Endothelial cell of umbilical vein (primary cell): ENCODE data around the gene ANKS1A. TPM values are rescaled to one million over a fixed set of nuclear protein-coding genes. Genes with fewer than 3 reads are reported as not detected.

Source experiments
- BruUV-seq: library from RNA; stranded (reverse); fragments of 400-500 nt; replicated peaks from 2 replicates; lab custom pipeline; 2021; lab: Mats Ljungman, UMichigan
- CTCF ChIA-PET: fragments of 300-600, 350-600 bp; sonication (Branson Sonifier 250); formaldehyde crosslinking; loops from one replicate; lab custom pipeline; 2021; ENCODE audit warnings: antibody characterized with exemption, inconsistent platforms; lab: Charles Lee
- POLR2A ChIA-PET: fragments of 300-600, 350-600 bp; sonication (Branson Sonifier 250); formaldehyde crosslinking; loops from one replicate; lab custom pipeline; 2021; ENCODE audit warnings: antibody characterized with exemption, inconsistent platforms; lab: Charles Lee
- DNase-seq: peaks from one replicate; pipeline ENCODE4 v3.0.0-alpha.2; 2011; ENCODE audit warnings: low read depth, low spot score
- FAIRE-seq: peaks from 2 replicates; lab custom pipeline; 2011; peaks lifted over from hg19 to GRCh38; lab: Jason Lieb, UNC
- H2AFZ ChIP-seq: 2 replicates; pipeline ENCODE4 v1.6.0; 2012; ENCODE audit warnings: low read depth, low read length, control low read depth, inconsistent platforms
- H3K27ac ChIP-seq: 2 replicates; pipeline ENCODE4 v1.5.1; 2011; ENCODE audit warnings: low read depth, mild to moderate bottlenecking, control low read depth, low read length, moderate library complexity; ENCODE audit not compliant: insufficient read depth
- H3K27me3 ChIP-seq, 2 experiments: 2 replicates each; pipeline versions ENCODE4 v1.6.0 to v1.6.1; 2011; ENCODE audit warnings: low read length in 2 of 2, mixed read lengths in 1 of 2; ENCODE audit not compliant: control insufficient read depth in 2 of 2, insufficient read depth in 2 of 2
- H3K36me3 ChIP-seq, 2 experiments: 2 replicates in 1 of 2; 3 replicates in 1 of 2; pipeline ENCODE4 v1.5.1; 2011; ENCODE audit warnings: low read length in 2 of 2, mild to moderate bottlenecking in 1 of 2, moderate library complexity in 1 of 2; ENCODE audit not compliant: control insufficient read depth in 2 of 2, insufficient read depth in 2 of 2; ENCODE audit errors: extremely low read depth in 1 of 2
- H3K4me1 ChIP-seq: 3 replicates; pipeline ENCODE4 v1.5.1; 2011; ENCODE audit warnings: mild to moderate bottlenecking, low read length; ENCODE audit not compliant: control insufficient read depth, insufficient read depth; ENCODE audit errors: extremely low read depth
- H3K4me2 ChIP-seq: 2 replicates; pipeline ENCODE4 v1.6.1; 2011; ENCODE audit warnings: low read length, control low read depth, mixed read lengths; ENCODE audit not compliant: insufficient read depth
- H3K4me3 ChIP-seq, 3 experiments: fragments of 200-600 bp in 1 of 3; sonication (generic), shearing (Covaris generic) in 1 of 3; replicated peaks in 1 of 3; 2 replicates each; pipeline ENCODE4 v1.5.1; 2011 to 2016; ENCODE audit warnings: control low read depth in 3 of 3, low read length in 3 of 3, mild to moderate bottlenecking in 2 of 3, inconsistent platforms in 1 of 3, low read depth in 1 of 3, moderate library complexity in 1 of 3; ENCODE audit not compliant: insufficient read depth in 1 of 3
- H3K79me2 ChIP-seq: 2 replicates; pipeline ENCODE4 v1.6.0; 2012; ENCODE audit warnings: low read length, inconsistent platforms; ENCODE audit not compliant: control insufficient read depth, insufficient read depth
- H3K9ac ChIP-seq: replicated peaks from 2 replicates; pipeline ENCODE3; 2011; ENCODE audit warnings: low read length, control low read depth; ENCODE audit not compliant: insufficient read depth; ENCODE audit errors: extremely low read depth
- H3K9me1 ChIP-seq: replicated peaks from 3 replicates; pipeline ENCODE4 v1.6.0; 2011; ENCODE audit warnings: mild to moderate bottlenecking, low read length; ENCODE audit not compliant: control insufficient read depth, insufficient read depth; ENCODE audit errors: extremely low read depth
- H3K9me3 ChIP-seq: replicated peaks from 2 replicates; pipeline ENCODE4 v1.5.1; 2012; ENCODE audit warnings: low read length, inconsistent platforms; ENCODE audit not compliant: control insufficient read depth, insufficient read depth
- H4K20me1 ChIP-seq: replicated peaks from 2 replicates; pipeline ENCODE3; 2011; ENCODE audit warnings: mild to moderate bottlenecking, low read length; ENCODE audit not compliant: control insufficient read depth, insufficient read depth; ENCODE audit errors: extremely low read depth
- EZH2 ChIP-seq: IDR thresholded peaks from 2 replicates; pipeline ENCODE4 v1.6.1; 2012; ENCODE audit warnings: borderline replicate concordance, low read depth, mild to moderate bottlenecking, moderate library complexity, low read length, inconsistent platforms; ENCODE audit not compliant: severe bottlenecking
- FOS ChIP-seq: IDR thresholded peaks from 2 replicates; pipeline ENCODE4 v1.6.1; 2011; ENCODE audit warnings: mild to moderate bottlenecking, low read length, moderate library complexity, borderline replicate concordance; ENCODE audit not compliant: insufficient read depth
- GATA2 ChIP-seq: IDR thresholded peaks from 2 replicates; pipeline ENCODE4 v1.7.0; 2011; ENCODE audit warnings: low read depth, mild to moderate bottlenecking, moderate library complexity, mixed read lengths, low read length; ENCODE audit not compliant: insufficient read length, insufficient read depth
- JUN ChIP-seq: IDR thresholded peaks from 2 replicates; pipeline ENCODE4 v1.6.1; 2011; ENCODE audit warnings: borderline replicate concordance, low read depth; ENCODE audit not compliant: insufficient read length, insufficient read depth
- MYC ChIP-seq: IDR thresholded peaks from one replicate; pipeline ENCODE4 v1.6.1; 2011; ENCODE audit warnings: mild to moderate bottlenecking, low read depth, low read length
- POLR2A ChIP-seq: IDR thresholded peaks from 2 replicates; pipeline ENCODE4 v1.6.1; 2012; ENCODE audit warnings: low read depth, mild to moderate bottlenecking, control low read depth, low read length
- POLR2AphosphoS5 ChIP-seq: IDR thresholded peaks from 2 replicates; pipeline ENCODE4 v1.6.1; 2012; ENCODE audit warnings: low read depth, mild to moderate bottlenecking, control low read depth, low read length, moderate library complexity; ENCODE audit not compliant: insufficient read depth
- dilution Hi-C: fragments of 300-500 bp; cut with MboI; formaldehyde crosslinking; loops from one replicate; pipeline ENCODE4 v1.15.0; 2019; ENCODE audit warnings: low sequenced_read_pairs; ENCODE audit not compliant: extremely low pct_ligation_motif_present
- intact Hi-C: fragments of 100-400 bp; cut with micrococcal nuclease; formaldehyde crosslinking; loops from one replicate; pipeline ENCODE4 v1.10.0; 2022
- polyA plus RNA-seq, 4 experiments: library from polyadenylated mRNA; depleted of rRNA in 3 of 4; stranded (reverse) in 3 of 4; unstranded in 1 of 4; fragments of >200 nt; gene quantifications; 2 replicates each; pipeline versions ENCODE4 v1.2.1 to v1.2.3, GENCODE V29; 2011 to 2012; ENCODE audit warnings: missing spikeins in 1 of 4
- total RNA-seq: library from RNA; stranded (reverse); gene quantifications from 2 replicates; pipeline ENCODE4 v1.2.3, GENCODE V29; 2021
- TF ChIP-seq, protein P1 (sequence below): IDR thresholded peaks from 2 replicates; pipeline ENCODE4 v1.6.1; 2011; ENCODE audit not compliant: insufficient read depth, insufficient read length
- TF ChIP-seq, protein P2 (sequence below), 2 donors: IDR thresholded peaks; 1 replicate in 1 of 2; 2 replicates in 1 of 2; pipeline ENCODE4 v1.5.1; 2011; ENCODE audit warnings: low read length in 2 of 2, mild to moderate bottlenecking in 2 of 2, moderate library complexity in 2 of 2, control low read depth in 1 of 2, inconsistent platforms in 1 of 2, low read depth in 1 of 2; ENCODE audit not compliant: insufficient read depth in 1 of 2; ENCODE audit errors: extremely low read depth in 1 of 2

Gene ANKS1A
- total and polyA plus RNA-seq, 2 donors (not counting 3 experiments of a cell fraction or from before 2014, with no cell fraction given): 8.9 to 26.1 TPM

DNA sequence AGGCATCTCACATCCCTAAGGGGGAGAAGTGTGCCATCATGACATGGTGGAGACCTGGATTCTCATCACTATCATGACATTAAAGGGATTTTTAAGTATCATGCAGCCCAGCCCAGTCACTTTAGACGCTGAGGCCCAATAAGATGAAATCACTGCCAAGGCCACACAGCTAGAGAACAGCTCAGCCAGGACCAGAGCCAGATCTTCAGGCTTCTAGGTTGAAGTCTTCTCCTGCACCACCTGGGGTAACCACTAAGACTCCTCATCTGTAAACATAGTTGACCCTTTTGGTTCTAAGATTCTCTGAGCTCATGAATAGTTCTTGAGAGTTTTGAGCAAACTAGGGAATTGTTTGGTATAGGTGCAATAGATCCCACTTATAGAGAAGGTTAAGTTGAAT, 126.9 kb downstream of the ANKS1A start:
- Histone ChIP-seq H3K36me3 (no peaks in the 10 kb centered on the region), H2AFZ (no peak overlapping the region), H3K9me1 (no peaks in the 10 kb centered on the region), H4K20me1 (no peaks in the 10 kb centered on the region), H3K27me3 (no peaks in the 10 kb centered on the region), H3K4me1 (peaks cover 66% of the 10 kb centered on the region), H3K4me3 (no peak overlapping the region), H3K9me3 (no peaks in the 10 kb centered on the region), H3K27ac (peak overlapping the region; percentile 84), H3K4me2 (peak overlapping the region; percentile 70), H3K79me2 (no peaks in the 10 kb centered on the region), H3K9ac (no peak overlapping the region)
- no TSS peak for BruUV-seq
- CTCF ChIA-PET: interaction anchor here (0.7 to 2.7 kb wide), 8 partner anchors 10 to 124 kb away, joined by 3 to 20 read pairs (median 8); no protein-coding TSS in a partner anchor
- no peak for FAIRE-seq
- POLR2A ChIA-PET: interaction anchor here (0.8 to 1.0 kb wide), 2 partner anchors 11 to 28 kb away, joined by 3 to 7 read pairs; no protein-coding TSS in a partner anchor
- dilution Hi-C loops (no loop called here), intact Hi-C loops (loop anchor here (1.0 kb wide), 1 partner anchor 10 kb away; no protein-coding TSS in a partner anchor)
- no peak for TF ChIP-seq POLR2A
- no peak for TF ChIP-seq MYC
- TF ChIP-seq, protein P1, sequence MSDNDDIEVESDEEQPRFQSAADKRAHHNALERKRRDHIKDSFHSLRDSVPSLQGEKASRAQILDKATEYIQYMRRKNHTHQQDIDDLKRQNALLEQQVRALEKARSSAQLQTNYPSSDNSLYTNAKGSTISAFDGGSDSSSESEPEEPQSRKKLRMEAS: no peak
- TF ChIP-seq, protein P2, sequence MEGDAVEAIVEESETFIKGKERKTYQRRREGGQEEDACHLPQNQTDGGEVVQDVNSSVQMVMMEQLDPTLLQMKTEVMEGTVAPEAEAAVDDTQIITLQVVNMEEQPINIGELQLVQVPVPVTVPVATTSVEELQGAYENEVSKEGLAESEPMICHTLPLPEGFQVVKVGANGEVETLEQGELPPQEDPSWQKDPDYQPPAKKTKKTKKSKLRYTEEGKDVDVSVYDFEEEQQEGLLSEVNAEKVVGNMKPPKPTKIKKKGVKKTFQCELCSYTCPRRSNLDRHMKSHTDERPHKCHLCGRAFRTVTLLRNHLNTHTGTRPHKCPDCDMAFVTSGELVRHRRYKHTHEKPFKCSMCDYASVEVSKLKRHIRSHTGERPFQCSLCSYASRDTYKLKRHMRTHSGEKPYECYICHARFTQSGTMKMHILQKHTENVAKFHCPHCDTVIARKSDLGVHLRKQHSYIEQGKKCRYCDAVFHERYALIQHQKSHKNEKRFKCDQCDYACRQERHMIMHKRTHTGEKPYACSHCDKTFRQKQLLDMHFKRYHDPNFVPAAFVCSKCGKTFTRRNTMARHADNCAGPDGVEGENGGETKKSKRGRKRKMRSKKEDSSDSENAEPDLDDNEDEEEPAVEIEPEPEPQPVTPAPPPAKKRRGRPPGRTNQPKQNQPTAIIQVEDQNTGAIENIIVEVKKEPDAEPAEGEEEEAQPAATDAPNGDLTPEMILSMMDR (IDR thresholded peaks at IDR 0.05; ENCODE audit: extremely low read depth in 1 of 2, insufficient read depth in 1 of 2, low read depth in 1 of 2, low read length in 2 of 2): no peak
- TF ChIP-seq EZH2: no peak
- TF ChIP-seq GATA2: no peak
- no peak for TF ChIP-seq FOS
- no peak for TF ChIP-seq POLR2AphosphoS5
- no peak for TF ChIP-seq JUN
- no peak for DNase-seq
